ENCODE measurements around the gene SLC35D2.

SLC35D2 gene

GRCh38 chr9:96279932-96280331, 103.6 kb downstream of the SLC35D2 start:
- TF ChIP-seq CTCF (IDR thresholded peaks at IDR 0.05; ENCODE audit: borderline replicate concordance, insufficient read depth, low read depth, low read length): no peak
- no peak overlapping the region for H3K4me3 ChIP-seq (ENCODE audit: low read depth, low read length)

GRCh38 chr9:96274939-96275338, 108.6 kb downstream of the SLC35D2 start:
- TF ChIP-seq CTCF (IDR thresholded peaks at IDR 0.05; ENCODE audit: borderline replicate concordance, insufficient read depth, low read depth, low read length): no peak
- no peak overlapping the region for H3K4me3 ChIP-seq (ENCODE audit: low read depth, low read length)
